Stimulated activated CD8-positive, alpha-beta memory T cell treated with anti-CD3 and anti-CD28 coated beads, Interleukin-7, amount 100 ng/mL, for 4 hours (primary cell): ENCODE results near the gene FADS6.

Experiments
- DNase-seq, 2 donors: peaks; one replicate each; pipeline ENCODE4 v3.0.0-alpha.2; 2020; ENCODE audit warnings: low read depth in 2 of 2

Gene FADS6

DNA sequence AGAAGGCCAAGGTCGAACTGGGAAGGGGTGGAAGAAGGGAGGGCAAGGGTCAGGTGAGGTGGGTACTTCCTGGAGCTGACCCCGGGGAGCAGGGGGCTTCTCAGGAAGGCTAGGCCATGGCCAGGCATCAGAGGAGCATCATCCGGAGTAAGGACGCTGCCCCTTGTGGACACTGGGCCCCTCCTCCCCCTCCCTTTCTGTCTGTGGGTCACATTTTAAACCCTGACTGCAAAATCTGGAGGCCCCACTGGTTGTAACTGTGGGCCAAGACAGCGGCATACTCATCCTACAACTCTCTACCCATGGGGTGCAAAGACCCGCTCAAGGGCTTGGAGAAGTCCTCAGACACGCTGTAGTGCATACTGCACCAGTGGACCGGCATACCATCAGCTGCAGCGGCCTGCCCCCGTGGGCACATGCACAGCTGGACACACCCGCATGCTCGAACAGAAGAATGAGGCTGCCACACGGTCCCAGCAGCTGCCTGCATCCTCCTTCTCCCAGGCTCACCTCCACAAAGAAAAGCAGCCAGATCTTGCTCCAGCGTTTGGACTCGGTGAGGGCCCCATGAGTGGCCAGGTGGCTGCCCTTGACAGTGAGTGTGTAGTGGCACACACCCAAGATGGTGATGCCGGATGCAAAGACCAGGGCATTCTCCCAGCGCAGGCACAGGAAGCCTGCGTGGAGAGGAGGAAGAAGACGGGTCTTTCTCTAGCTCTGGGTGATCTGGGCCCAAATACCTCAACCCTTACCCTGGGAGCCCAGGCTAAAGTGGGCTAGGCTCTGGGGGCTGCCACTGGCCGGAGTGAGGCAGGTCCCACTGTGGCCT lies 1.2 kb downstream of the FADS6 start:
- no peak for DNase-seq

DNA sequence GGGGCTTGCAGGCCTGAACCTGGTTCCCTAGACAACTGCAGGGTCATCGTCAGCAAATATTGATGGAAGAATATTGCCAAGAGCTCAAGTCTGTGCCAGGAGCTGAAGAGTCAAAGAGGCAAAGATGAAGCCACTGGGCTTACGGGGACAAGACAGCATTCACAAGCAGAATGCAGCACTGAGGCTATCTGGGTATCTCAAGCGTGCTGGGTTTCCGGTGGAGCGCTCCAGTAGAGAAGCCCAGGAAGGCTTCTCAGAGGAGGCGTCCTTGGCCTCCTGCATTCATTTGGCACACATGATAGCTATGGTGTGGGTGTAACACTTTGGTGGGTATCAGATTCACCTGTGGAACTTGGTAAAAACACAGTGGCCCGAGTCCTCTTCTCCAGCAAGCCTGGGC lies 2.9 kb downstream of the FADS6 start:
- no peak for DNase-seq

- no peak for DNase-seq
Measured at GRCh38 chr17:74888469-74888868, 5.0 kb downstream of the FADS6 start.

GRCh38 chr17:74883241-74883745 lies 10.1 kb downstream of the FADS6 start:
- DNase-seq: no peak

GRCh38 chr17:74882517-74883240 lies 10.8 kb downstream of the FADS6 start:
- no peak for DNase-seq

DNA sequence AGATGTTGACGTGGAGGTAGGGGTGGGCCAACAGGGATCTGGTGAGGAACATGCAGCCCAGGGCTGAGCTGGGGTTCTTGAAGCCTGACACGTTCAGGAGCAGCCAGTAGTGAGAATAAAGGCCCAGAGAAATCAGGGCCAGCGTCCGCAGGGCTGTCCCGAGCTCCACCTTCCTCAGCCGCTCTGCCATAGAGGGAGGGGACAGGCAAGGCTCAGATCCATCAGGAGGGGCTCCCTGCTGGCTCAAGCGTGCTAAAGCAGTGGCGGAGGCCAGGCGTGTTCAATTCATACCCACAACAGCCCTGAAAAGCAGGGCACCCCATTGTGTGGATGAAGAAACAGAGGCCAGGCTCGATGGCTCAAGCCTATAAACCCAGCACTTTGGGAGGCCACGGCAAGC lies 12.4 kb downstream of the FADS6 start:
- no peak for DNase-seq

DNA sequence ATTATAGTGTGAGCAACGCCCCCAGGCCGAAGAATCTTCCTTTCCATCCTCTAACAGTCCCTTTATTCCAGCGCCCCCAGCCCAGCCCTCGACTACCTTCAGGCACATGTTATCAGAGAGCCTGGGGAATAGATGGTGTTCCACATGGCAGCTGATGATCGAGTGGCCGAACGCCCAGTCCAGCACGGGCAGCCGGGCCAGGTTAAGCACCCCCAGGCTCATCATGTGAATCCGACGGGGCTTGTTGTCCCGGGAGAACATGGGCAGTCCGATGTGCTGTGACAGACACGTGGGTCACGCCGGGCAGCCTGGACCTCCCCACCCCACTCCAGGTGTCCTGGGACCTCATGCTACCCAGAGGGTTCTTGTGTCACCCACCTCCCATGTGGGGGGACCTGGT lies 14.1 kb downstream of the FADS6 start:
- no peak for DNase-seq

DNA sequence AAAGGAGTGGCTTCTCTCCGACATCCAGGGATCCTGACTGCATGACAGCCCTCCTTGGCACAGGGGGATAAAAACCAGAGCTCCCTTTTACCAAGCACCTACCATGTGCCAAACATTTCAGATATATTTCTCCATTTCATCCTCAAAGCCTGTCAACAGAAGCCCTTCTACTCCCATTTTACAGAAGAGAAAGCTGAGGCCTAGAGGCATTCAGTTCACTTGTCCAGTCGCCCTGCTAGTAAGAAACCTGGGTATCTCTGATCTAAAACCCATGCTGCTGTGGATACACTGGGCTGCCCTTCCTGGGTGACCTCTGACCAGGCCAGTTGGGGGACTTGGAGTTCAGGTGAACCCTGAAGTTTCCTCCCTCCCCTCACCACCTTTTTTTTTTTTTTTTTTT lies 14.8 kb downstream of the FADS6 start:
- no peak for DNase-seq

GRCh38 chr17:74877592-74878548 lies 15.6 kb downstream of the FADS6 start:
- no peak for DNase-seq

DNA sequence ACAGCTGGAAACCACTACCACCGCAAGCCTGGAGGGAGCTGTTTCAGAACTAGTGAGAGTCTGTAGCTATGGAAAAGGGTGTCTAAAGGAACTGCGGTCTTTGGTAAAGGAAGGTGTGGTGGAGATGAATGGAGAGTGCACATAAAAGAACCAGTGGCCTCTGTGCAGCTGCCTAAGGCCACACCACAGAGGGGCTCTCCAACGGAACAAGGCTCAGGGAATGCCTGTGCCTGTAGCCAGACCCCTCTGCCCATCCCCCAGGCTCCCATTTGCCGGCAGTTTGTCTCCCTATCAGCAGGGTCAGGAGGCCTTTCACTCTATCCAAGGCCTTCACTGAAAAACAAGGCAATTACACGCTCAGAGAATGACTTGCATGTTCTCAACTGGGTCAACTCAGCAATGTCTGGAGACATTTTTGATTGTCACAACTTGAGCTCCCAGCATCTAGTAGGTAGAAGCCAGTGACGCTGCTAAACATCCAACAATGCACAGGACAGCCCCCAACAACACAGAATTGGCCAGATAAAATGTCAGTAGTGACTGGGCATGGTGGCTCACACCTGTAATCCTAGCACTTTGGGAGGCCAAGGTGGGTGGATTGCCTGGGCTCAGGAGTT lies 17.3 kb downstream of the FADS6 start:
- no peak for DNase-seq

- no peak for DNase-seq
Measured at GRCh38 chr17:74875155-74875976, 18.1 kb downstream of the FADS6 start.

GRCh38 chr17:74874615-74875037 lies 18.8 kb downstream of the FADS6 start:
- DNase-seq: no peak

DNA sequence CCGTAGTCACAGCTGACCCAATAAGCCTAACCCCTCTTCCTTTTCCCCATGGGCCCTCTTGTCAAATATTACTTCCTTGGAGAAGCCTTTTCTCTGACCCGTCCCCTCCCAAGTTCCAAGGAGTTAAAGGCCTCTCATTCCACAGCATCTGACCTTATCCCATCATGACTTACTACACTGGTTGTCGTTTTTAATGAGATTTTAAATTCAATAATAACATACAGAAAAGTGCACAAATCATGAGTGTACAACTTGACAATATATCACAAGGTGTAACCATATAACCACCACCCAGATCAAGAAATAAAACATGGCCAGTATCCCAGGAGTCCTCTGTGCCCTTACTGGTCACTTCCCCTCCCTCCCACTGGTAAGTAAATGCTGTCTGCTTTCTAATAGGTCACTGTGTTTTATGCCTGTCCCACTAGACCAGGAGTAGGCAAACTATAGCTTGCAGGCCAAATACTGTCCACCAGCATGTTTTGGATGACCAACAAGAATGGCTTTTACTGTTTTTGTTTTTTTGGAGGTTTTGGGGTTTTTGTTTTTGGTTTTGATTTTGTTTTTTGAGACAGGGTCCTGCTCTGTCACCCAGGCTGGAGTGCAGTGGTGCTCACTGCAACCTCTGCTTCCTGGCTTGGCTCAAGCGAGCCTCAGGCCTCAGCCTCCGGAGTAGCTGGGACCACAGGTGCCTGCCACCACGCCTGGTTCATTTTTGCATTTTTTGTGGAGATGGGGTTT lies 19.4 kb downstream of the FADS6 start:
- DNase-seq: no peak

- peak; percentile 97 to 99 for DNase-seq
Measured at GRCh38 chr17:74873037-74873873, 20.2 kb downstream of the FADS6 start.

- no peak for DNase-seq
Measured at GRCh38 chr17:74872313-74873036, 21.0 kb downstream of the FADS6 start, which contains the start of gene FDXR. FDXR (minus strand) TSS chr17:74872994; CDS start chr17:74872944, 50 bp downstream.

DNA sequence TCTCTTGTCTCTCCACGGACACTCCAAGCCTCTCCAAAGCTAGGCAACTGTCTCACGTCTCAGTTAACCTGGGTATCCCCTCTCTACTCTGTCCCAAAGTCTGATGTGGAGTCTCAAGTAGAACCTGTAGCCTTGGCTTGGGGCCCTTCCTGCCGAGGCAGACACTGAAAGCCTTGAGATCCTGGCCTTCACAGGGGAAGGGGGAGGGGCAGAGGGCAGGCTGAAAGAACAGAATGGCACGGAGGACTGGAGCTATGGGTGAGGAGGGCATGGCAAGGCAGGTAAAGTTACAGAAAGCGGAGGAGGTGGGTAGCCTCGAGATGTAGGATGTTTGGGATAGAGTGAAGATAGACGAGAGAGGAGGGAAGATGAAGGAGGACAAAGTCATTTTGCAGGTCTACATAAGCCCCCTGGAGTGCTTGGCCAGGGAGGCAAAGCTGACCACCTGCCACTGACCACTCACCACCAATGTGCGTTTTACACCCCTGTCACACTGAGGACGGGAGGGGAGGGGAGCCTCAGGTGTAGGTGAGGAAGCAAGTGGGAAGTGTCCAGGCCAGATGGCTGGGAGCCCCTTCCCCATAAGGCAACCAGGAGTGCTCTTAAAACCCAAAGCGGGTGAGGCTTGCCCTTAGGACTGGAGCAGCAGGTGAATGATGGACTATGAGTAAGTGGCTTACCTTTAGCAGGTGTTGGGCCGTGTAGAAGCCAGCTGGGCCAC lies 21.9 kb downstream of the FADS6 start:
- DNase-seq: no peak

DNA sequence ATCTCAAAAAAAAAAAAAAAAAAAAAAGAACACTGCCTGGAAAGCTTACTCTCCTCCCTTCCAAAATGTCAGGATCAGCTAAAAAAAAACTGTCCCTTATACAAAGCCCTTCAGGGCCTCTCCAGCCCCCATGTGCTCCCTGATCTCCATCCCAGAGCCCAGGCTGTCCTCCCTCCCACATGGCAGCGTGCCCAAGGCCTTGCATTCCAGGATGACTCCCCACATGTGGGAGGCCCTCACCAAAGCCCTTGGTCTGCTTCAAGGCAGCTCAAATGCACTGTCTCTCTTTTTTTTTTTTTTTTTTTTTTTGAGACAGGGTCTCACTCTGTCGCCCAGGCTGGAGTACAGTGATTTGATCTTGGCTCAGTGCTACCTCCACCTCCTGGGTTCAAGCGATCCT lies 22.9 kb downstream of the FADS6 start:
- no peak for DNase-seq
